Superior temporal gyrus (tissue), 1 donor: ENCODE results near the gene SLC6A3.

Source experiments
- DNase-seq: peaks from one replicate; pipeline ENCODE4 v3.0.0-alpha.2; 2016; ENCODE audit errors: extremely low spot score

The SLC6A3 gene

GRCh38 chr5:1390861-1391600 is 54.2 kb downstream of the SLC6A3 start:
- DNase-seq: no peak

DNA sequence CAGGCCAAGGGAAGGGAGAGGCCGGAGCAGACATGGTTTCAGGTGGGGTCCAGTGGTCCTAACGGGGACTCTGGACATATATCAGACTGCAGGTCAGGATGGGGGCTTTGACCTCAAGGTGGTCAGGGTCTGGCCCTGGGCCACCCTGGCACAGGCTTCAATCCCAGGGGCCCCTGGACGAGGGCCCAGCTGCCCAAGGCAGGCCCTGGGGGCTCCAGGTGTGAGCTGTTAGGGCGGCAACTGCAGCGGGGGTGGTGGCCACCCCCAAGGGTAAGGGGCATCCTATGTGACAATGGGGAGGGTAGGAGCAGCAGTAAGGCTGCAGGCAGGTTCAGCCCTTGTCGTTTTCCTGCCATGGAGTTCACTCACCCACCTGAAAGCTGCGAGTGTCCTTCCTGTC is 54.9 kb downstream of the SLC6A3 start:
- no peak for DNase-seq

DNA sequence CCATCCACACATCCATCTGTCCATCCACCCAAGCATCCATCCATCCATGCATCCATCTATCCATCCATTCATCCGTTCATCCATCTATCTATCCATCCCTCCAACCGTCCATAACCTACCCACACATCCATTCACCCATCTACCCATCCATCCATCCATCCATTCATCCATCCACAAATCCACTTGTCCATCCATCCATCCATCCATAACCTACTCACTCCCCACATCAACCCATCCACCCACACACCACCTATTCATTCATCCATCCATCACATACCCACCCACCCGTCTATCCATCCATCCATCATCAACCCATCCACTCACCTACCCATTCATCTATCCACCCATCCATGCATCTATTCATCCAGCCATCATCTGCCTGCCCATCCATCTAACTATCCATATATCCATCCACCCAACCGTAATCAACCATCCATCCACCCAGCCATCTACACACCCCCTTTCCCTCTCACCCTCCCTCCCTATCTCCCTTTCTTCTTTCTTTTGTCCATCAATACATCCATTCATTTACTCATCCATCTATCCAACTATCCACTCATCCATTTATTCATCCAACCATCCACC is 56.8 kb downstream of the SLC6A3 start:
- DNase-seq: no peak

DNA sequence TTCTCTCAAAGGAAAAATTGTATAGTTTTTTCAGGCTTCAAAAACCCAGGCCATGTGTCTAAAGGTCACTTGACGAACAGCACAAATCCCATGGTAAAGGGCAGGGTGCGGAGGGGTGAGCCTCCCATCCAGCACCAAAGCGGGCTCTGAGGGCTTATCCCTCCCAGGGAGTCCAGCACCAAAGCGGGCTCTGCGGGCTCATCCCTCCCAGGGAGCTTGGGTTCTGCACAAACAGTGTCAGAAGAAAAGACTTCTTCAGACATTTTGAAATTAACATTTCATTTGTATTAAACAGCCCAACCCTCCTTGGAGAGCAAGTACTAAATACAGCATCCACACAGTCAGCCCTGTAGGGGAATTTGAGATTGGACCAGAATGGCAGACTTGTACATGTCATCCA is 57.4 kb downstream of the SLC6A3 start:
- no peak for DNase-seq

- DNase-seq: no peak
These were observed 58.0 kb downstream of the SLC6A3 start for GRCh38 chr5:1387059-1387755.

DNA sequence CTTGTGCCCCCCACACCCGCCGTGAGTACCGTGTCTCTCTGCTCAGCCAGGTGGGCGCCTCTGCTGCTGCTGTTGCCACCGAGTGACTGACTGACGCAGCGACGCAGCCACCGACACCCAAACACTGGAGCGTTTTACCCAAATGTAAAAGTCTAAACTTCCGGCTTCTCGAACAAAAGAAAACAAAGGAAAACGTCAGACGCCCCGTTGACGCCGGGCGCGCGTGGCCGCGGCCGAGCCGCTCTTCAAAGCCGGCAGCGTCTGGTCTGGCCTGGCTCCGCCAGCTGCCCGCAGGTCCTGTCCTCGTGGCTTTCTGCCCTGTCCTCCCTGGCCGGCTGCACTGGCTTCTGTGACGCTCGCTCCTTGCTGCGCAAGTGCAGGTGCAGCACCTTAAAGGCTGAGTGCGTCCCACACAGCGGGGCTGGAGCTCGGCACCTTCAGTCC is 58.9 kb downstream of the SLC6A3 start:
- DNase-seq: no peak

DNA sequence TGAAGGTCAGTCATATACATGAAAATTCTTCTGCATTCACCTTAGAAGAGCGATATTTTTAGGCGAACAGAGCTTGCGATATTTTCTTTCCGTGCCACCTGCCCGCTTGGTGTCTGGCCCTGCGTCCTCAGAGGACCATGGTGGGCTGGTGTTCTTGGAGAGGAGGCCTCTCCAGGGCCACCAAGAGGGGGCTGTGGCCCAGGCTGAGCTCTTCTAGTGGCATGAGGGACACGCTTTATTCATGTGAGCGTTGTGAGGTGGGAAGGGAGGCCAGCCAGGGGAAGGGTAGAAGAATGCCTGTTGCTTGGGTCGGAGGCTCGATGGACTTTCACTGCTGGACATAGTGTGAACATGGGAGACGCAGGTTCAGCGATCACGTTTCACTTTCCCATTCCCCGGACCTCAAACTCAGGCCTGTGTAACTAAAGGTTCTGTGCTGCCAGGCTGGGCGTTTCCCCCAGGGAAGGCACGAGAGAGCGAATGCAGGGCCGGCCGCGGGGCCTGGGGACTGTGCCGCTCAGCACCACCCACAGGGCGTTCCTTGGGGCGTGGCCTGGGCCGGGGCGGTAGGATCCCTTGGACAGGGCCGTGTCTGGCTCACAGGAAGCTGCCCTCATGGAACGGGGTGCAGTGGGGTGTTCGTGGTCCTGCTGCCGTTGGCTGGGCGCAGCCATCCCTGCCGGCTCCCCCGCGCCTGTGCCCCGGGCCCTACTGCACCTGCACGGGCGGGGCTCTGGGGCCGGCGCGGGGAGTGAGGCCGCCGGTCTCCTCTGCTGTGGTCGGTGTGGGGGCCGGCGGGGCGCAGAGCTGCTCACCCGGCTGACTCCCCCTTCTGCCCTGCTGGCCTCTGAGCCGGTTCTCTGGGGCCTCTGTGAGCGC is 59.6 kb downstream of the SLC6A3 start:
- DNase-seq: peak; percentile 57

DNA sequence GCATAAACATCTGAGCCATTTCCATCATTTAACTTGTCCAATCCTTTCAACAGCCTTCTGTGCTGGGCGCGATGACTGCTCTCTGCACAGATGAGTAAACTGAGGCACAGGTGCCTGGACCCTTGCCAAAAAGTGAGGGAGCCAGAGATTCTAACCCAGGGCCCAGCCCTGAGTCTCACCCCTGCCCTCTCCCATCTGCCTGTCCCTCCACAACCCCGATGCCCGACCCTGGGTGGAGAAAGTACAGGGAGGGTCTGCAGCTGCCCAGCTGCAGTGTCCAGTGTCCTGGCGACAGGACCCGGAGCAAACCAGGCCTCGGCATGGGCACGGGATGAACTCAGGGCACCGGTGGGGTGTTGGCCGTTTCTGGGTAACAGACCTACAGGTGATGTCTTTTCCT is 60.7 kb downstream of the SLC6A3 start:
- DNase-seq: no peak

- no peak for DNase-seq
These were observed 61.3 kb downstream of the SLC6A3 start for GRCh38 chr5:1383886-1384401.

DNA sequence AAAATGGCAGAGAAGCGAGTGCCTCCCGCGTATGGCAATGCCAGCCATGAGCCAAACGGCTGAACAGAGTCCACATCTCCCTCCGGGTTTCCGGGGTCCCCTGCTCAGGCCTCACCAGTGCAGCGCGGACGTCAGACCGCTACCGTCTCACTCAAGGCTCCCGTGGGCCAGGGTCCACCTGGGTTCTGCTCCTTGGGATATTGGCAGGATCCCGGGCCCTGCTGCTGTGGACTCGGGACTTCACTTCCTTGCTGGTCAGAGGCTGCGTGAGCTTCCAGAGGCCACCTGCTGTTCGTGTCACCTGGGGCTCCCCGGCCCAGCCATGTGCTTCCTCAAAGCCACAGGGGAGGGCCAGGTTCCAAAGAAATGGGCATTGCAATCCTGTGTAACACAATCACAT is 61.9 kb downstream of the SLC6A3 start:
- DNase-seq: no peak

DNA sequence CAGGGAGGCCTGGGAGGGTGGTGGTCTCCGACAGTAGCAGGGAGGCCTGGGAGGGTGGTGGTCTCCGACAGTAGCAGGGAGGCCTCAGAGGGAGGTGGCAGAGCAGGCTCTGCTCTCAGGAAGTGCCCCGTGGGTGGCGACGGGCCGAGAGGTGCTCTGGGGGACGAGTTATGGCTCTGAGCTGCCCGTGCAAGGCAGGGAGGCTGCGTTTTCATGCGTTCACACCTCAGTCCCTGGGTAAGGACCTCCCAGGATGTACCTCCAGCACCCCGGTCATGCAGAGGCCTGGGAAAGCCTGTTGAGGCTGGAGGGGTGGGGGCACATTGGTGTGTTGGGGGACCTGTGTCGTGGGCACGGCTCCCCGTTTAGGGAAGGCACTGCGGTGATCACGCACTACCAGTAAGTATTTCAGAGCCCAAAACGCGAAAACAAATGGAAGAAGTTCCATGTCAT is 63.0 kb downstream of the SLC6A3 start:
- no peak for DNase-seq

- no peak for DNase-seq
These were observed 63.6 kb downstream of the SLC6A3 start for GRCh38 chr5:1381370-1382247.

DNA sequence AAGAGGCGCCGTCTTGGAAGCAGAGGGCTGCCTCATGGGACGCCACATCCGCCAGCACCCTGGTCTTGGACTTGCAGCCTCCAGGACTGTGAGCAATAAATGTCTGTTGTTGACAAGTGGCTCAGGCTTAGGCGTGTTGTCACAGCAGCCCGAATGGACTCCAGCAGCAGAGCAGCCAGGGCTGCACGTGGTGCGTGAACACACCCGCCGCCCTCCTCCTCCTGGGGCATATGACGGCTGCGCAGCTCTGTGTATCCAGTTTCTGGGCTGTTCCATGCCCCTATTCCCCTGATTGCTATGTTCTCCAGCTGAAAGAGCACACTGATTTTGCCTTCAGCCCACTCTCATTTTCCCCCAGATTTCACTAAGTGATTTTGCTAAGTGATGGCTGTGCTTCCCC is 64.3 kb downstream of the SLC6A3 start:
- no peak for DNase-seq

DNA sequence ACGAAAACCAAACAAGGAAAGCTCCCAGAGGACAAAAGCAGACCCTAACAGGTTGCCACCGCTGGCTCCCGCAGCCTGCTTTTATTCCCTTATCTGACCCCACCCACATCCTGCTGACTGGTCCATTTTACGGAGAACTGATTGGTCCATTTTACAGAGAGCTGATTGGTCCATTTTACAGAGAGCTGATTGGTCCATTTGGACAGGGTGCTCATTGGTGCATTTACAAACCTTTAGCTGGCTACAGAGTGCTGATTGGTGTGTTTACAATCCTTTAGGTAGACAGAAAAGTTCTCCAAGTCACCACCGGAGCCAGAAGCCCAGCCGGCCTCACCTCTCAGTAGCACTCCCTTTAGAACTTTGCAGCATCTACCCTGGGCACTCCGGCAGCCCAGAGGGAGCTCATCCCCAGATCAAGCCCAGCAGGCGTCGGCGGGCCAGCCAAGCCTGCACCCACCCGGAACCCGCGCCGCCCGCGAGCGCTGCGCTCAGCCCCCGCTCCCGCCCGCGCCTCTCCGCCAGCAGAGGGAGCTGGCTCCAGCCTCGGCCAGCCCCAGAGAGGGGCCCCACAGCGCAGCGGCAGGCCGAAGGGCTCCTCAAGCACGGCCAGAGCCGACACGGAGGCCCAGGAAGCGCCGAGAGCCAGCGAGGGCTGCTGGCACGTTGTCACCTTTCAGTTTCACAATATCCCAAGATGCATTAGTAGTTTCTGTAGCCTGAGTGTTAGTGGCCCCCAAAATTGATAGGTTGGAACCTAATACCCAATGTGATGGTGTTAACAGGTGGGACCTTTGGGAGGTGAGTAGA is 65.0 kb downstream of the SLC6A3 start:
- peak; percentile 35 for DNase-seq

- DNase-seq: no peak
These were observed 66.2 kb downstream of the SLC6A3 start for GRCh38 chr5:1378866-1379659.

DNA sequence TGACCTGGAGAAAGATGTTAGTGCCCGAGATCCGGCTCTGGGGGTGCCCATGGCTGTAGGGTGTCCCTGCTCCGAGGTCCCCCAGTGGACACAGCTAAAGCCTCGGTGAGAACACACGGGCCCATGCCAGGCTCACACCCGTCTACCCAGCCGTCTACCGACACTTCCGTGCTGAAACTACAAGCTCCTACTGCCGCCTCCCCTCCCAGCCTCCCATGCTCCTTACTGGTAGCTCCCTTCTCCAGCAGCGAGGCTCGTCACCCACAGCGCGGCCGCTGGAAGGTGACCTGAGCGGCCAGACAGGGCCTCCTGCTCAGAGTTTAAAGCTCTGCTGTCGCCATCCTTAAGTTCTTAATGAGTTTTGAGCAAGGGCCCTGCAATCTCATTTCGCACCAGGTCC is 67.1 kb downstream of the SLC6A3 start:
- DNase-seq: no peak

DNA sequence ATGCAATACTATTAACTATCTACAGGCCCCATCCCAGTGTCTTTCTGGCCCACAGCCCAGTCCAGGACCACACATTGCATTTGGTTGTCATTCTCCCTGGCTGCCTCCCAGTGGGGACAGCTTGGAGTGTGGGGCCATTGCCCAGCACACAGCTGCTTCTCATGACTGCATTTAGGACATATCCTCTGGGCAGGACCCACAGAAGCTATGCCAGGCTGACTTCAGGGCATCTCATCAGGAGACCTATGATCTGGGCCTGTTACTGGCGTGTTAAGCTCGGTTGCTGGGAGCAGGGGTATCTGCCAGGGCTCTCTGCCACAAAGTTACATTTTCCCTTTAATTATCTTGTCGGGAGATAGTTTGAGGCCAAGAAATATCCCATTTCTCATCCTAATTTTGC is 68.3 kb downstream of the SLC6A3 start:
- DNase-seq: no peak

GRCh38 chr5:1375871-1376810 is 69.1 kb downstream of the SLC6A3 start:
- DNase-seq: no peak
